ENCODE results near the gene FUT4. TPM values are rescaled to one million over a fixed set of nuclear protein-coding genes. Genes with fewer than 3 reads are reported as not detected.
"Not testable (repeated sequence)": the region's sequence is repeated elsewhere in the genome, so short reads cannot be mapped to it uniquely, and the experiment has no call there.

FUT4 gene
- total RNA-seq, 1 donor from 2014 or later, result 3.0 TPM

GRCh38 chr11:94568717-94569116, 25.0 kb downstream of the FUT4 start:
- H3K4me3 Mint-ChIP-seq (ENCODE audit: unreplicated experiment), result no peak overlapping the region
- no peaks in the 10 kb centered on the region for H3K9me3 Mint-ChIP-seq (ENCODE audit: unreplicated experiment)
- H3K27ac Mint-ChIP-seq (ENCODE audit: unreplicated experiment), result no peak overlapping the region
- no peak for TF ChIP-seq CTCF (IDR thresholded peaks at IDR 0.05)
- no peaks in the 10 kb centered on the region for H3K36me3 Mint-ChIP-seq (ENCODE audit: unreplicated experiment)
- DNase-seq (ENCODE audit: extremely low spot score, unreplicated experiment), result no peak
- H3K27me3 Mint-ChIP-seq (ENCODE audit: unreplicated experiment), result no peaks in the 10 kb centered on the region
- H3K4me1 Mint-ChIP-seq (ENCODE audit: unreplicated experiment), result peaks cover under 1% of the 10 kb centered on the region

GRCh38 chr11:94572975-94573374, 29.3 kb downstream of the FUT4 start:
- H3K36me3 Mint-ChIP-seq (ENCODE audit: unreplicated experiment); H3K27me3 Mint-ChIP-seq (ENCODE audit: unreplicated experiment); H3K27ac Mint-ChIP-seq (ENCODE audit: unreplicated experiment); H3K9me3 Mint-ChIP-seq (ENCODE audit: unreplicated experiment); DNase-seq (ENCODE audit: extremely low spot score, unreplicated experiment); H3K4me3 Mint-ChIP-seq (ENCODE audit: unreplicated experiment): not testable (repeated sequence)
- peaks cover 20% of the 10 kb centered on the region for H3K4me1 Mint-ChIP-seq (ENCODE audit: unreplicated experiment)

- peaks cover 20% of the 10 kb centered on the region for H3K4me1 Mint-ChIP-seq (ENCODE audit: unreplicated experiment)
- no peaks in the 10 kb centered on the region for H3K36me3 Mint-ChIP-seq (ENCODE audit: unreplicated experiment)
- no peak for DNase-seq (ENCODE audit: extremely low spot score, unreplicated experiment)
- peak overlapping the region; percentile 86 for H3K27ac Mint-ChIP-seq (ENCODE audit: unreplicated experiment)
- TF ChIP-seq CTCF (IDR thresholded peaks at IDR 0.05), result no peak
- H3K27me3 Mint-ChIP-seq (ENCODE audit: unreplicated experiment), result no peaks in the 10 kb centered on the region
- no peaks in the 10 kb centered on the region for H3K9me3 Mint-ChIP-seq (ENCODE audit: unreplicated experiment)
- H3K4me3 Mint-ChIP-seq (ENCODE audit: unreplicated experiment), result peak overlapping the region; percentile 53
These were observed 30.7 kb downstream of the FUT4 start for GRCh38 chr11:94574193-94574961.

- no peak for TF ChIP-seq CTCF (IDR thresholded peaks at IDR 0.05)
- peaks cover 20% of the 10 kb centered on the region for H3K4me1 Mint-ChIP-seq (ENCODE audit: unreplicated experiment)
- no peak overlapping the region for H3K27ac Mint-ChIP-seq (ENCODE audit: unreplicated experiment)
- no peak overlapping the region for H3K4me3 Mint-ChIP-seq (ENCODE audit: unreplicated experiment)
- no peaks in the 10 kb centered on the region for H3K27me3 Mint-ChIP-seq (ENCODE audit: unreplicated experiment)
- DNase-seq (ENCODE audit: extremely low spot score, unreplicated experiment), result no peak
- H3K36me3 Mint-ChIP-seq (ENCODE audit: unreplicated experiment), result no peaks in the 10 kb centered on the region
- H3K9me3 Mint-ChIP-seq (ENCODE audit: unreplicated experiment), result no peaks in the 10 kb centered on the region
These were observed 32.6 kb downstream of the FUT4 start for GRCh38 chr11:94576306-94576705.

- no peaks in the 10 kb centered on the region for H3K27me3 Mint-ChIP-seq (ENCODE audit: unreplicated experiment)
- no peak for TF ChIP-seq CTCF (IDR thresholded peaks at IDR 0.05)
- no peak overlapping the region for H3K4me3 Mint-ChIP-seq (ENCODE audit: unreplicated experiment)
- no peak overlapping the region for H3K27ac Mint-ChIP-seq (ENCODE audit: unreplicated experiment)
- no peak for DNase-seq (ENCODE audit: extremely low spot score, unreplicated experiment)
- H3K9me3 Mint-ChIP-seq (ENCODE audit: unreplicated experiment), result no peaks in the 10 kb centered on the region
- H3K36me3 Mint-ChIP-seq (ENCODE audit: unreplicated experiment), result no peaks in the 10 kb centered on the region
- peaks cover 20% of the 10 kb centered on the region for H3K4me1 Mint-ChIP-seq (ENCODE audit: unreplicated experiment)
These were observed 34.1 kb downstream of the FUT4 start for GRCh38 chr11:94577841-94578240.
